Thyroid gland (tissue), 4 donors: ENCODE results near the gene REM2. TPM values are rescaled to one million over a fixed set of nuclear protein-coding genes. Genes with fewer than 3 reads are reported as not detected.

ENCODE experiments used
- DNase-seq, 2 donors: peaks; one replicate each; pipeline ENCODE4 v3.0.0-alpha.2; 2019
- H3K27ac ChIP-seq, 3 donors: fragments of 200-600 bp; sonication (generic); 1 replicate in 2 of 3; 2 replicates in 1 of 3; pipeline ENCODE4 v1.5.1; 2016 to 2019; ENCODE audit warnings: mild to moderate bottlenecking in 1 of 3, moderate library complexity in 1 of 3
- H3K27me3 ChIP-seq: fragments of 200-600 bp; sonication (generic); one replicate; pipeline ENCODE4 v1.5.1; 2019
- H3K36me3 ChIP-seq, 2 donors: fragments of 200-600 bp; sonication (generic); one replicate each; pipeline ENCODE4 v1.5.1; 2016 to 2019
- H3K4me1 ChIP-seq, 2 donors: fragments of 200-600 bp; sonication (generic); one replicate each; pipeline ENCODE4 v1.5.1; 2017 to 2019
- H3K4me3 ChIP-seq, 3 donors: fragments of 200-600 bp; sonication (generic); replicated peaks in 1 of 3; 1 replicate in 2 of 3; 2 replicates in 1 of 3; pipeline ENCODE4 v1.5.1; 2016; ENCODE audit warnings: mild to moderate bottlenecking in 1 of 3
- H3K9me3 ChIP-seq: fragments of 200-600 bp; sonication (generic); one replicate; pipeline ENCODE4 v1.5.1; 2017
- POLR2A ChIP-seq, 2 donors: fragments of 450-650 bp; IDR thresholded peaks; one replicate each; pipeline ENCODE4 v1.6.1; 2017; ENCODE audit warnings: antibody characterized with exemption in 2 of 2, mild to moderate bottlenecking in 2 of 2, moderate library complexity in 1 of 2
- WGBS, 2 donors: methylation state at CpG; one replicate each; pipeline ENCODE4 v1.1.5; 2017; 5-methylcytosine and 5-hydroxymethylcytosine counted together
- intact Hi-C: fragments of 100-400 bp; cut with DNase I; formaldehyde crosslinking; loops from one replicate; pipeline ENCODE4 v1.15.1; 2023
- small RNA-seq: library from RNA; depleted of rRNA; stranded (forward); fragments of <200 nt; gene quantifications from one replicate; pipeline ENCODE3, GENCODE V24; 2016
- total RNA-seq, 4 donors: library from RNA; depleted of rRNA; stranded (reverse); fragments of >200 nt; gene quantifications; one replicate each; pipeline ENCODE4 v1.2.3, GENCODE V29; 2016
- TF ChIP-seq, protein P1 (sequence below), 6 experiments: fragments of 200-600 bp in 3 of 6; fragments of 450-650 bp in 3 of 6; sonication (generic) in 3 of 6; IDR thresholded peaks; one replicate each; pipeline ENCODE4 v1.5.1; 2016 to 2019; ENCODE audit warnings: antibody characterized with exemption in 6 of 6, mild to moderate bottlenecking in 2 of 6, inconsistent platforms in 1 of 6, moderate library complexity in 1 of 6

Gene REM2
- total RNA-seq, 4 donors from 2014 or later = 0.54 to 1.2 (median 0.89) TPM; not detected in 1

- Histone ChIP-seq H3K36me3 (peaks cover 5 to 19% of the 10 kb centered on the region in 2 donors), H3K4me3 (peak within 1 kb of the TSS; percentile 30 to 83 (median 77)), H3K9me3 (no peaks in the 10 kb centered on the region), H3K27me3 (no peaks in the 10 kb centered on the region), H3K4me1 (peaks cover 6 to 10% of the 10 kb centered on the region in 2 donors), H3K27ac (peak within 1 kb of the TSS; percentile 63 to 87 (median 79))
- peak; percentile 100 for DNase-seq
- TF ChIP-seq, protein P1, sequence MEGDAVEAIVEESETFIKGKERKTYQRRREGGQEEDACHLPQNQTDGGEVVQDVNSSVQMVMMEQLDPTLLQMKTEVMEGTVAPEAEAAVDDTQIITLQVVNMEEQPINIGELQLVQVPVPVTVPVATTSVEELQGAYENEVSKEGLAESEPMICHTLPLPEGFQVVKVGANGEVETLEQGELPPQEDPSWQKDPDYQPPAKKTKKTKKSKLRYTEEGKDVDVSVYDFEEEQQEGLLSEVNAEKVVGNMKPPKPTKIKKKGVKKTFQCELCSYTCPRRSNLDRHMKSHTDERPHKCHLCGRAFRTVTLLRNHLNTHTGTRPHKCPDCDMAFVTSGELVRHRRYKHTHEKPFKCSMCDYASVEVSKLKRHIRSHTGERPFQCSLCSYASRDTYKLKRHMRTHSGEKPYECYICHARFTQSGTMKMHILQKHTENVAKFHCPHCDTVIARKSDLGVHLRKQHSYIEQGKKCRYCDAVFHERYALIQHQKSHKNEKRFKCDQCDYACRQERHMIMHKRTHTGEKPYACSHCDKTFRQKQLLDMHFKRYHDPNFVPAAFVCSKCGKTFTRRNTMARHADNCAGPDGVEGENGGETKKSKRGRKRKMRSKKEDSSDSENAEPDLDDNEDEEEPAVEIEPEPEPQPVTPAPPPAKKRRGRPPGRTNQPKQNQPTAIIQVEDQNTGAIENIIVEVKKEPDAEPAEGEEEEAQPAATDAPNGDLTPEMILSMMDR (IDR thresholded peaks at IDR 0.05) = peak in 1 of 6 experiments; percentile 3
- peak; percentile 63 to 91 for TF ChIP-seq POLR2A (IDR thresholded peaks at IDR 0.05)
- 0% methylated on average over 50 of the region's 51 CpGs for WGBS, 2 donors
- intact Hi-C loops = no loop called here
These were observed 46.3 kb downstream of the REM2 start, which contains the start of gene PRMT5 for GRCh38 chr14:22929104-22929960. Gene PRMT5, minus strand, starts transcription at chr14:22929376. Its CDS starts 15 bp downstream, at chr14:22929361.

DNA sequence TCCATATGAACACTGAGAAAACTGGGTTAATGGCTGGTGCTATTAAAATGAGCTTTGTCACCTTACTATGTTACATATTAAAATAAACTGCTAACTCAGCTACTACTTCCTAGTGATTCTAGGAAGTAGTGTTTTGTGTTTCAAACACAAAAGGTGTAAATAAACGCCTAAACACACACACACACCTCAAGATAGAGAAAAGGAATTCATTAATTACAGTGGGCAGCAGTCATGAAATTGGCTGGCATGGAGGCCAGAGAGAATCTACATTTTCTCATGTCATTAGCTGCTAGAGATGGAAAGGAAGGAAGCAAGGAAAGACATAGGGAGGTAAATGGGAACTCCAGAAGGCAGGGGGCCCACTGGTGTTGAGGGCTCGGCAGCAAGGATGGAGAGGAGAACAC, 46.9 kb downstream of the REM2 start:
- H3K27ac ChIP-seq = peak overlapping the region; percentile 63 to 87 (median 79)
- intact Hi-C loops = loop anchor here (10.0 kb wide), 1 partner anchor 55 kb away; the partner anchor contains the start of gene AJUBA
- peak overlapping the region in 2 of 3 donors; percentile 23 to 43 for H3K4me3 ChIP-seq
- peaks cover 6 to 10% of the 10 kb centered on the region in 2 donors for H3K4me1 ChIP-seq
- H3K9me3 ChIP-seq = no peaks in the 10 kb centered on the region
- 0 to 9% methylated on average over 2 of the region's 2 CpGs for WGBS, 2 donors
- H3K27me3 ChIP-seq = no peaks in the 10 kb centered on the region
- TF ChIP-seq POLR2A (IDR thresholded peaks at IDR 0.05) = no peak
- TF ChIP-seq, protein P1 (IDR thresholded peaks at IDR 0.05) = no peak
- peaks cover 0 to 13% of the 10 kb centered on the region in 2 donors for H3K36me3 ChIP-seq
- no peak for DNase-seq

GRCh38 chr14:22932146-22932545, 49.1 kb downstream of the REM2 start:
- H3K27me3 ChIP-seq = no peaks in the 10 kb centered on the region
- no peaks in the 10 kb centered on the region for H3K9me3 ChIP-seq
- H3K4me3 ChIP-seq = no peak overlapping the region
- H3K4me1 ChIP-seq = peaks cover 6 to 10% of the 10 kb centered on the region in 2 donors
- intact Hi-C loops = loop anchor here (10.0 kb wide), 1 partner anchor 53 kb away; the partner anchor contains the start of gene AJUBA
- H3K27ac ChIP-seq = no peak overlapping the region
- no peak for DNase-seq
- H3K36me3 ChIP-seq = no peaks in the 10 kb centered on the region
- 83 to 93% methylated on average over 3 of the region's 3 CpGs for WGBS, 2 donors
- TF ChIP-seq POLR2A (IDR thresholded peaks at IDR 0.05) = no peak
- TF ChIP-seq, protein P1 (IDR thresholded peaks at IDR 0.05) = no peak

GRCh38 chr14:22935156-22935555, 52.1 kb downstream of the REM2 start:
- H3K36me3 ChIP-seq = no peaks in the 10 kb centered on the region
- H3K4me1 ChIP-seq = no peaks in the 10 kb centered on the region
- 94 to 96% methylated on average over 1 of the region's 1 CpG for WGBS, 2 donors
- H3K27me3 ChIP-seq = no peaks in the 10 kb centered on the region
- H3K4me3 ChIP-seq = no peak overlapping the region
- H3K9me3 ChIP-seq = no peaks in the 10 kb centered on the region
- TF ChIP-seq, protein P1 (IDR thresholded peaks at IDR 0.05) = no peak
- intact Hi-C loops = loop anchor here (10.0 kb wide), 1 partner anchor 50 kb away; the partner anchor contains the start of gene AJUBA
- H3K27ac ChIP-seq = no peak overlapping the region
- no peak for DNase-seq

Small RNA genes lying within 50 kb of the gene (small RNA-seq; reads per million reads assigned to genes)
- not detected for gene RF00019

Other genes starting within 250 kb of the REM2 start
- not detected for gene OR6J1, start 238.9 kb upstream of the REM2 start, total RNA-seq
- gene OXA1L, start 116.5 kb upstream of the REM2 start, total RNA-seq = 100 to 1,000 TPM; 104 to 131 (median 117) TPM
- 10 to 100 TPM in 3 of 4 donors, 1 to 10 TPM in 1; 8.4 to 15.1 (median 13.7) TPM for gene SLC7A7, start 67.8 kb upstream of the REM2 start, total RNA-seq
- 100 to 1,000 TPM in 2 of 4 donors, 10 to 100 TPM in 2; 43.7 to 166 (median 76.3) TPM for gene MRPL52, start 53.3 kb upstream of the REM2 start, total RNA-seq
- gene MMP14, start 46.6 kb upstream of the REM2 start, total RNA-seq = 100 to 1,000 TPM in 1 of 4 donors, 10 to 100 TPM in 3; 59.7 to 119 (median 88.5) TPM
- 100 to 1,000 TPM; 107 to 143 (median 121) TPM for gene LRP10, start 11.5 kb upstream of the REM2 start, total RNA-seq
- 1,000 to 10,000 TPM in 2 of 4 donors, 100 to 1,000 TPM in 2; 157 to 1,409 (median 683) TPM for gene RBM23, start 35.9 kb downstream of the REM2 start, total RNA-seq
- gene PRMT5, start 46.2 kb downstream of the REM2 start, total RNA-seq = 10 to 100 TPM; 60.7 to 73.8 (median 63.2) TPM
- 10 to 100 TPM; 25.7 to 40.8 (median 40.0) TPM for gene HAUS4, start 73.9 kb downstream of the REM2 start, total RNA-seq
- 10 to 100 TPM; 18.4 to 40.5 (median 34.8) TPM for gene AJUBA, start 99.3 kb downstream of the REM2 start, total RNA-seq
- 10 to 100 TPM; 11.6 to 20.6 (median 15.4) TPM for gene C14orf93, start 126.9 kb downstream of the REM2 start, total RNA-seq
- 100 to 1,000 TPM in 2 of 4 donors, 10 to 100 TPM in 2; 75.7 to 215 (median 113) TPM for gene PSMB5, start 151.7 kb downstream of the REM2 start, total RNA-seq
- not detected for gene PSMB11, start 159.0 kb downstream of the REM2 start, total RNA-seq
- 1 to 10 TPM; 2.9 to 7.8 (median 5.6) TPM for gene CDH24, start 174.3 kb downstream of the REM2 start, total RNA-seq
- gene ACIN1, start 211.9 kb downstream of the REM2 start, total RNA-seq = 100 to 1,000 TPM; 143 to 195 (median 152) TPM
- gene C14orf119, start 212.3 kb downstream of the REM2 start, total RNA-seq = 10 to 100 TPM; 21.3 to 37.1 (median 28.9) TPM
- gene CIROP, start 221.8 kb downstream of the REM2 start, total RNA-seq = under 1 TPM in 1 of 4 donors, not detected in 3; 0.11 TPM
- not detected for gene CEBPE, start 236.0 kb downstream of the REM2 start, total RNA-seq